HUES6 (cell line): Measurements from ENCODE around the gene AMER2.
A peak's percentile ranks its signal among the peaks of the same experiment; 100 is the strongest.
"Not testable (repeated sequence)": the region's sequence is repeated elsewhere in the genome, so short reads cannot be mapped to it uniquely, and the experiment has no call there.

Experiments
- H3K27ac ChIP-seq: 2 replicates; pipeline ENCODE4 v1.7.0; 2013; ENCODE audit warnings: low read depth, mild to moderate bottlenecking, low read length, inconsistent platforms
- H3K27me3 ChIP-seq: 2 replicates; pipeline ENCODE4 v1.6.1; 2013; ENCODE audit warnings: low read length; ENCODE audit not compliant: control insufficient read depth, insufficient read depth
- H3K36me3 ChIP-seq: 2 replicates; pipeline ENCODE4 v1.6.1; 2013; ENCODE audit warnings: low read length; ENCODE audit not compliant: control insufficient read depth, insufficient read depth
- H3K4me1 ChIP-seq: 2 replicates; pipeline ENCODE4 v1.6.1; 2013; ENCODE audit warnings: low read length; ENCODE audit not compliant: control insufficient read depth, insufficient read depth
- H3K4me3 ChIP-seq: 2 replicates; pipeline ENCODE4 v1.5.1; 2013; ENCODE audit warnings: low read depth, low read length
- H3K9ac ChIP-seq: one replicate; pipeline ENCODE4 v1.6.1; 2013; ENCODE audit warnings: mild to moderate bottlenecking, low read length
- H3K9me3 ChIP-seq: 2 replicates; pipeline ENCODE4 v1.6.1; 2013; ENCODE audit warnings: low read depth, low read length; ENCODE audit not compliant: control insufficient read depth, insufficient read depth

Gene AMER2

DNA sequence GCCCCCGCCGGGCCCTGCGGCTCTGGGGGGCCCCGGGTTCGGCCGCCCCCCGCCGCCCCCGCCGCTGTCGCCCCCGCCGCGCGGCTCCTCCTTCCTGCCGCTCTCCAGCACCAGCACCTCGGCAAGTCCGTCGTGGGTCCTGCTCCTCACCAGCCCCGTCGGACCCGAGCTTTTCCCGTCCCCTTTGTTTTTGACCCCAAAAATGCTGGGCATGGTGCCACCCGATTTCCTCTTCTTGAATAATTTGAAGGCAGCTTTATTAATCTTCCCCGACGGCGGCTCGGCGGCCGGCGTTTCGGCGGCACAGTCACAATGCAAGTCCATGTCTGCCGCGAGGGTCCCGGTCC is 945 bp downstream of the AMER2 start:
- Histone ChIP-seq H3K36me3 (no peaks in the 10 kb centered on the region), H3K27me3 (peaks cover 66% of the 10 kb centered on the region), H3K4me3 (peak overlapping the region; percentile 68), H3K4me1 (peaks cover 15% of the 10 kb centered on the region), H3K9me3 (no peaks in the 10 kb centered on the region), H3K27ac (no peak overlapping the region), H3K9ac (no peak overlapping the region)

DNA sequence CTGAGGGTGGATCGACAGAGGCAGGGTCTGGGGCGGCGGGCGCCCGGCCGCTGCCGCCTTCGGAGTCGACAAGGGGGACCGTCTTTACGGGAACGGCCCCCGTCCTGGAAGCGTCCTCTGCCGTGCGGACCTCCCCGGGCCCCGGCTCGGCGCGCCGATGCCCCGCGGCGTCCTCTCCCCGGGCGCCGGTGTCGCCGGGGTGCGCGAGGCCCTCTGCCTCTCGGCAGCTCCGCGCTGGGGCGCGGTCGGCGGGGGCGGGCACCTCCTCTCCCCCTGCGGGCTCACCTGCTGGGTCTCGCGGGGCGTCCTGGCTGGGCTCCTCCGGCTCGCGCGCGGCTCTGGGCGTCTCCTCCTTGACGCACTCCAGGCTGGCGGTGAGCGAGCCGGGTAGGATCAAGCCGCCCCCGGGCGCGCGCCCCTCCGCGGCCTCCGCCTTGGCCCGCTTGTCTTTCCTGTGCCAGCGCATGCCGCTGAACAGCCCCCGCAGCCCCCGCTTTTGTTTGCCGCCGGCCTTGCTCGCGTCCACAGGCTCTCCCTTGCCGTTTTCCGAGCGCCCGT is 1.5 kb downstream of the AMER2 start:
- Histone ChIP-seq H3K27ac (no peak overlapping the region), H3K9me3 (no peaks in the 10 kb centered on the region), H3K27me3 (peaks cover 66% of the 10 kb centered on the region), H3K4me3 (peak overlapping the region; percentile 68), H3K9ac (no peak overlapping the region), H3K36me3 (no peaks in the 10 kb centered on the region), H3K4me1 (peaks cover 19% of the 10 kb centered on the region)

DNA sequence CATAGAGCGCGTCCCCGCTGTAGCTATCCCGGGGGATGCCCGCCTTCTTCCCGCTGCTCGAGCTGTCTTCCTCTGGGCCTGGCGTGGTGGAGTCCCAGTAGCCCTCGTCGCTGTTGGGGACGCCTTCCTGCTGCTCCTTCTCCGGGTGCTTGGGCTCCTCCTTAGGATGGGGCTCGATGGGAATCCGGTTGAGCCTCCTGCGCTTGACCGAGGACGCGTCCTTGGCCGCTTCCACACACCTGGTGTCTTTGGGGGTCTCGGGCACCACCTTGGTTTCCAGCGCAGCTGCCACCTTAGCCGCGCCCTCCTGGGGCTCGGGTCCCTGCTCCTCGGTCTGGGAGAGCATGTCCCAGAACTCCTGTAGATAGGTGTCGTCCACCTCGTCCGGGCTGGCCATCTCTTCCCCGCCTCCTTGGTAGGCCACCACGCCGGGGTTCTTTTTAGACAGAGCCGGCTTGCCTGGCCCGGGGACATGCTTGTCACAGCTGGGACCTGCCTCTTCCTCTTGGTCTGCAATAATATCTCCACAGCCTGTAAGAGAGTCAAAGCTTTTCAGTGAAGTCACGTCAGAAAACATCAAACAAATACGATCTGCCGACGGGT is 2.0 kb downstream of the AMER2 start:
- Histone ChIP-seq H3K4me1 (peaks cover 24% of the 10 kb centered on the region), H3K27ac (no peak overlapping the region), H3K9me3 (no peaks in the 10 kb centered on the region), H3K4me3 (peak overlapping the region; percentile 68), H3K27me3 (peaks cover 60% of the 10 kb centered on the region), H3K36me3 (no peaks in the 10 kb centered on the region), H3K9ac (no peak overlapping the region)

DNA sequence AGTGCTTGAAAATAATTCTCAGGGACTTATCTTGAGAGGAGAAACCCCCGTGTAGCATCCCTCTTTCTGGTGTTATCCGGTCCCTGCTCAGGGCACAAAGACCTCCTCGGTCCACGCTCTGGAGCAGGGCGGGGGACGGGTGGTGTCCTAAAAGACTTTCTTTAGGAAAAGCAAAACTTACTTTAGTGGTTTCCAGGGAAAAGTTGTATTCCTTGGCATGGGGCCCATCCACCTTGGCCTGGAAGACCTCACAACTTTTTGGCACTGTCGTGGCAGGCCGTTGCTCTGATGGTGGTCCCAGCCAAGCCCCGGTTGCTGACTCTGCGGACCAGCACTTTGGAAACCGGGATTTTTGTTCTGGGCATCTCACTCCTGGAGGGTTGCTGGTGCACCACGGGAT is 2.7 kb downstream of the AMER2 start:
- peaks cover 25% of the 10 kb centered on the region for H3K4me1 ChIP-seq
- H3K9ac ChIP-seq = no peak overlapping the region
- no peak overlapping the region for H3K4me3 ChIP-seq
- no peak overlapping the region for H3K27ac ChIP-seq
- H3K9me3 ChIP-seq = no peaks in the 10 kb centered on the region
- H3K27me3 ChIP-seq = peaks cover 58% of the 10 kb centered on the region
- H3K36me3 ChIP-seq = no peaks in the 10 kb centered on the region

DNA sequence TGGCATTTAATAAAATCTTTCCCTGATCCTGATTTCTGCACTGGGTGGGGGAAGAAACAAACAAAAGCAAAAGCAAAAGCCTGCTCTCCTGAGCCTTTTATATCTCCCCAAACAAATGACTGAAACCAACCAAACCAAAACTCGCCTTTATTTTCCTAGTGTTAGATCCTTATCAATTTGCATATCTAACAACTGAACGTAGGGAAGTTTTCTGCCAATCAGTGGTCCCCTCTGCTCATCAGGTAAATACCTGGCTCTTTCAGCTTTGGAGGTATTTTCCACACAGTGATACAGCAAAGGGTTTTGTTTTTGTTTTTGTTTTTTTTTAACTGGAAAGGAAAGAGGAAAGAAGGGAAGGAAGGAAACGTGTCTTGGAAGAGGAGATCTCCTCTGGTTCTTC is 3.3 kb downstream of the AMER2 start:
- H3K9me3 ChIP-seq = no peaks in the 10 kb centered on the region
- no peak overlapping the region for H3K27ac ChIP-seq
- no peak overlapping the region for H3K4me3 ChIP-seq
- H3K9ac ChIP-seq = no peak overlapping the region
- peaks cover 25% of the 10 kb centered on the region for H3K4me1 ChIP-seq
- peaks cover 52% of the 10 kb centered on the region for H3K27me3 ChIP-seq
- H3K36me3 ChIP-seq = no peaks in the 10 kb centered on the region

DNA sequence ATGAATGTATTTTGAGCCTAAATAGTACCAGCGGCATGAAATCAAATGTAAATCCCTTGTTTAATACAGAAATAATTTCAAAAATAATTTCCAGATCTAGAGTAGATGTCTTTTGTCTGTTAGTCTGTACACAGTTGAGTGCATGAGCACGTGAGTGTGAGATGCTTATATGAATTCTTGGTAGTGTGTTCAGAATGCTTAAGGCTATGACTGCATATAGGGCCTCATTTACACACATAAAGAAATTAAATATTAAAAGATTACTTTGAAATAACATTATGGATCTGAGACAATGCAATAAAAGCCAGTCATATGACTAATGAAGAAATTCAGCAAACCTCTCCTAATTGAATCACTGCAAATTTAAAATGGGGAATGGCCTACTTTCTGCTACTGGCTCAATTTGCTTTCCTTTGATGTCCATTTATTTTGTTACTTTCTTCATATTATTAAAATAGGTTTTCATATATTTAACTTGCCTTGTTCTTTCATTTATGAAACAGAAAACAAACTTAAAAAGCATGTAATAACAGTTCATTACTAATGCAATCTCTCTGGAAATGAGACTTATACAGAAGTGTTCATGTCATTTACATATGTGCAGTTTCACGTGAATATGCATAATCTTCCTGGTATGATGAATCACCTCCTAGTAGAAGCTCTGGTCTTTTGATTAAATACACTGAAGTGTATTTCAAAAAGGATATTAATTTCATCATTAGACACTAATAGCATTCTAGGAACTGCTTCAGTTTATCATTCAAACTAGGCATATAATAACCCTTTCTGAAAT is 4.5 kb downstream of the AMER2 start:
- peaks cover 41% of the 10 kb centered on the region for H3K27me3 ChIP-seq
- no peaks in the 10 kb centered on the region for H3K9me3 ChIP-seq
- no peak overlapping the region for H3K27ac ChIP-seq
- no peaks in the 10 kb centered on the region for H3K36me3 ChIP-seq
- peaks cover 20% of the 10 kb centered on the region for H3K4me1 ChIP-seq
- no peak overlapping the region for H3K4me3 ChIP-seq
- no peak overlapping the region for H3K9ac ChIP-seq

DNA sequence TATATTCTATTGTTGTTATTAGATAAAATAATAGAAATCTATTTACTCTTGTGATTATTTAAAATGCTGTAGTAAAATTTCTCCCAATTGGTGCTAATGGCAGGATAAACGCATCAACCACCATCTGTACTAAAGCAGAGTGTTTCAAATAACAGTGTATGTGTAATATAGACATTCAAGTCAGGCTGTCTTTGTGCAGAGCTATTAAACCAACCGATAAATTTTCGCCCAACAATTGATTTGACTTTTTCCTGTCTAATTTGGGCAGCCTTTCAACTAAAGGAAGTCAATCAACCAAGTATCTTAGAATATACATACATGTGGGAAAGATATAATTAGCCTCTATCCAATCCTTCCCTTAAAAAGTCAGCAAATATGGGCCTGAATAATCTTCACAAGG is 5.8 kb downstream of the AMER2 start:
- no peak overlapping the region for H3K27ac ChIP-seq
- peaks cover 10% of the 10 kb centered on the region for H3K4me1 ChIP-seq
- no peaks in the 10 kb centered on the region for H3K9me3 ChIP-seq
- peaks cover 28% of the 10 kb centered on the region for H3K27me3 ChIP-seq
- no peaks in the 10 kb centered on the region for H3K36me3 ChIP-seq
- H3K9ac ChIP-seq = no peak overlapping the region
- H3K4me3 ChIP-seq = no peak overlapping the region

DNA sequence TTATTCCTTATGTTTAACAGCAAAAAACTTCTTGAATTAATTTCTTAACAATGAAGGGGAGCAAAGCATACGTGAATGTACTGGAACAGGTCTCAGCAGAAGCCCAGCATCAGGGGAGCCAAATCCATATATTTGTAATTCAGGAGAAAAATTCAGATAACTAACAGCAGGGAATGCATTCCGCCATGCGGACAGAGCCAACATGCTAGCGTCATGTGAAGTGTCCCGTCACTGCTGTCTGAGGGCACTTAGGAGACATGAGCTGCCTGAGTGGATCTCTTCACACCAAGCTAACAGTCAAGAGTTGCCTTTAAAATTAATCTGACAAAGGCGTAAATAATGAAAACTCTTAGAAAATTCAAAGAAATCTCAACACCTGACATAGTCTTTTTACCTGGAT is 6.4 kb downstream of the AMER2 start:
- no peaks in the 10 kb centered on the region for H3K9me3 ChIP-seq
- peaks cover 22% of the 10 kb centered on the region for H3K27me3 ChIP-seq
- H3K36me3 ChIP-seq = no peaks in the 10 kb centered on the region
- H3K9ac ChIP-seq = no peak overlapping the region
- H3K27ac ChIP-seq = no peak overlapping the region
- H3K4me1 ChIP-seq = peaks cover 10% of the 10 kb centered on the region
- no peak overlapping the region for H3K4me3 ChIP-seq

DNA sequence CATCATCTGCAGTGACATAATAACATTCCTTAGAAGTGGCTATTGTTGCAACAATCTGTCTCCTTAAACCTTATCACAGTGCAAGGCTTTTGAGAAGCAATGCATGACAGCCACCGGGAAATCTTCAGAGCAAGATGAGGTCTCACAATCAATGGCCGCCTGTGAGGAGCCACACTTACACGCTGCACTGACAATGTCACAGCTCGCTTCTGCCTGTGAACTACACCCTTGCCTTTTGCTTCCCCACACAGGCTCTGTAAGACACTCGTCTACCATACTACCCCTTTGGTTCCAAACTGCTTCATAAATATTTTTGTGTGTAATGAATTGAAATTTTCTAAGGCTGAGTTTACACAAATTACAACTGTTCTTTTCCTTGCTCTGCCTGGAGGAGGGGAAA is 6.9 kb downstream of the AMER2 start:
- not testable (repeated sequence) for H3K36me3 ChIP-seq, H3K9ac ChIP-seq, H3K9me3 ChIP-seq, H3K4me3 ChIP-seq, H3K27ac ChIP-seq
- Histone ChIP-seq H3K27me3 (peaks cover 17% of the 10 kb centered on the region), H3K4me1 (peaks cover 10% of the 10 kb centered on the region)

DNA sequence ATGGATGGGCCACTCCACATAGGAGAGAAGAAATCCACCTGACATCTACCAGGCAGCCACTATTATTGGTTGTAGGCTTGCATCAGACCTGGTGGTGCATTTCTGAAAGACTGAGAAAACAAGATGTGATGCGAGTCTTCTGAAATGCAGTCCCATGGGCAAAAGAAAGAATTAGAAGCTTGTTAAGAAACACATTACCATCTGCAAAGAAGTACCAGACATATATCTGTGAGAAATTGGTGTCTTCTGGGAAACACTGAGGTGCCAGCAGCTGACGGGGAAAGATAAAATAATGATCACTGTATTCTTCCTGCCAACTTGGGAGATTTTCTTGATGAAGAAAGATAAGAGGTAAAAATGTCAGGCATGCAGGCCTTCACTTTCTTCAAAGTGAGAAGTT is 14.4 kb downstream of the AMER2 start:
- Histone ChIP-seq H3K4me1 (peaks cover 18% of the 10 kb centered on the region), H3K9ac (no peak overlapping the region), H3K9me3 (no peaks in the 10 kb centered on the region), H3K36me3 (no peaks in the 10 kb centered on the region), H3K27ac (no peak overlapping the region), H3K27me3 (no peaks in the 10 kb centered on the region), H3K4me3 (no peak overlapping the region)

DNA sequence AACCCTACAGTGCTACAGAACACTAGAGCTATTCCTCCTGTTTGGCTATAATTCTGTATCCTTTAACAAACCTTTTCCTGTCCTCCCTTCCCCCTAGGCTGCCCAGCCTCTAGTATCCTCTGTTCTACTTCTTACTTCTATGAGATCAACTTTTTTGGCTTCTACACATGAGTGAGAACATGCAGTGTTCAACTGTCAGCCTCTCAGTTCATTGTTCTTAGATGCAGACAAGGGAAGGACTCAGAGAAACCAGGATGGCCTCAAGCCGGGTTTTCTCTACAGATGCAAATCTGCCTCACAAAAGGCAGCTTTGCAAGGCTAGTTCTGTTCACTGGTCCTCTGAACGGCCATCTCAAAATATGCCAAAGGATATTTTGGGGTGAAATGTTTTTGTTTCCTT is 18.4 kb downstream of the AMER2 start:
- H3K9ac ChIP-seq = no peak overlapping the region
- no peak overlapping the region for H3K4me3 ChIP-seq
- H3K27me3 ChIP-seq = no peaks in the 10 kb centered on the region
- 0 out of 2 replicates have a peak overlapping the region, but pooled peaks have one; percentile 25 for H3K27ac ChIP-seq
- no peaks in the 10 kb centered on the region for H3K36me3 ChIP-seq
- no peaks in the 10 kb centered on the region for H3K9me3 ChIP-seq
- peaks cover 29% of the 10 kb centered on the region for H3K4me1 ChIP-seq
